KOPT-K1 (cell line): ENCODE results near the gene WSB2.
"Not testable (repeated sequence)": the region's sequence is repeated elsewhere in the genome, so short reads cannot be mapped to it uniquely, and the experiment has no call there.

Experiments
- H3K27ac ChIP-seq: fragments of 200-600 bp; sonication (generic); 2 replicates; pipeline ENCODE4 v1.5.1; 2016; ENCODE audit warnings: antibody characterized with exemption, mild to moderate bottlenecking, low read depth, low read length; ENCODE audit not compliant: poor library complexity, severe bottlenecking
- H3K36me3 ChIP-seq: fragments of 200-600 bp; sonication (generic); 2 replicates; pipeline ENCODE4 v1.5.1; 2017; ENCODE audit warnings: antibody characterized with exemption, mild to moderate bottlenecking, low read length, moderate library complexity; ENCODE audit not compliant: insufficient read depth
- H3K9me3 ChIP-seq: fragments of 200-600 bp; sonication (generic); 2 replicates; pipeline ENCODE4 v1.5.1; 2017; ENCODE audit warnings: antibody characterized with exemption, low read length, mild to moderate bottlenecking; ENCODE audit not compliant: insufficient read depth, poor library complexity, severe bottlenecking

WSB2 gene

DNA sequence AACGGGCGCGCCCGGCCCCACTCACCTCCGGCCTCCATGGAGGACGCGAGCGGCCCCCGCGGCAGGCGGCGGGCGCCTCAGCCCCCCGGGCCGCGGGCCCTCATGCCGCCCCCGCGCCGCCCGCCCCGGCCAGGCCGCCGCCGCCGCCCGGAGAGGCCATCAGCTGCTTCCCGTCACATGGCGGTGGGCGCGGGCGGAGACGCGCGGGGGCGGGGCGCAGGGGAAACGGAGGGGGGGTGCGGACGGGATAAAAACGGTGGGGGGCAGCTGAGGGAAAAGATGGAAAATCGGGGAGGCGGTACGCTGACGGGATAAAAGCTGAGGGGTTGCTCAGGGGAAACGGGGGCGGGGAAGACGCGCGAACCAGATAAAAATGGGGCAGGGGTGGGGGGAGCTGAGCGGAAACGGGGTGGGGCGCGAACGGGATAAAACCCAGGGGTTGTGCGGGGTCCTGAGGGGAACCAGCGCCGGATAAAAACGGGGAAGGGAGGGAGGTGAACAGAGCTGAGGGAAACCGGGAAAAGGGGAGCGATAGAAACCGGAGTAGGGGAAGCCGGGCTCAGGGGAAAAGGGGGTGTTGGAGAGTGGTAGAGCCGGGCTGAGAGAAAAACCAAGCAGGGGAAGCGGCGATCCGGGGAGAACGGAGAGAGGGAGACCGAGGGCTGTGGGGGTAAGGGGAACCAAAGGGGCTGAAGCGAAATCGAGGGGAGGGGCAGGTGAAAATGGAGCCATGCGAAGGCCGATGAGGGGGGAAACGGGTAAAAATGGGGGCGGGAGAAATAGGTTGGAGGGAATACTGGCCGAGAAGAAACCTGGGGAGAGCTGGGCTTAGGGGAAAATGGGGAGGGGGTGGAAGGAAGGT, at the start of gene WSB2:
TSS of gene WSB2 (minus strand) at position 169 of the 862 bp plus-strand sequence. CDS start at position 38, 131 bp downstream.
- Histone ChIP-seq H3K27ac (peak within 1 kb of the TSS; percentile 88), H3K9me3 (no peaks in the 10 kb centered on the region), H3K36me3 (no peaks in the 10 kb centered on the region)

GRCh38 chr12:118109088-118109487, 48.1 kb upstream of the WSB2 start:
- Histone ChIP-seq H3K36me3 (no peaks in the 10 kb centered on the region), H3K9me3 (no peaks in the 10 kb centered on the region), H3K27ac (no peak overlapping the region)

DNA sequence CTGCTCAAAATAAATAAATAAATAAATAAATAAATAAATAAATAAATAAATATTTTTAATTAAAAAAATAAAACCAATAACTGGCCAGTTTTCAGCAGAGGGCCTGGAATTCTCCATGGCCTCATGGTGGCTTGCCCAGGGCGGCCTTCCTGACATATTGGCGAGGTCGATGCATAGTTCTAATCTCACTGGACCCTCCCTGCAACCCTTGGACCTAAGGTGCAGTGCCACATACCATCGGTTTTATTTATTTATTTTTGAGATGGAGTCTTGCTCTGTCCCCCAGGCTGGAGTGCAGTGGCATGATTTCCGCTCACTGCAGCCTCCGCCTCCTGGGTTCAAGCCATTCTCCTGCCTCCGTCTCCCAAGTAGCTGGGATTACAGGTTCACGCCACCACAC, 46.7 kb upstream of the WSB2 start:
- H3K27ac ChIP-seq = no peak overlapping the region
- H3K9me3 ChIP-seq = no peaks in the 10 kb centered on the region

DNA sequence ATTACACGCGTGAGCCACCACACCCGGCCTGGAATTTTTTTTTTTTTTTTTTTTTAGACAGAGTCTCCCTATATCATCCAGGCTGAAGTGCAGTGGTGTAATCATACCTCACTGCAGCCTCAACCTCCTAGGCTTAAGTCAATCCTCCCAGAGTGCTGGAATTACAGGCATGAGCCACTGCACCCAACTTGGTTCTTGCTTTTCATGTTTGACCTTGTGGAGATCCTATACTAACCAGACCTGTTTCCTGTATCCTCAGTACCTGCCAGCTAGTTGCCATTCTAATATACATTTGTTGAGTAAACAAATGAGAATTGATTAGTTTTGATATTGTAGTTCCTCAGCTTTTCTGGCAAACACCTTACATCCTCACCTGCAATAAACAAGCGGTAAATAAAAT, 46.0 kb upstream of the WSB2 start:
- Histone ChIP-seq H3K9me3 (no peaks in the 10 kb centered on the region), H3K27ac (no peak overlapping the region), H3K36me3 (no peaks in the 10 kb centered on the region)

More for the DNA sequence above, 46.7 kb upstream of the WSB2 start:
- no peaks in the 10 kb centered on the region for H3K36me3 ChIP-seq

DNA sequence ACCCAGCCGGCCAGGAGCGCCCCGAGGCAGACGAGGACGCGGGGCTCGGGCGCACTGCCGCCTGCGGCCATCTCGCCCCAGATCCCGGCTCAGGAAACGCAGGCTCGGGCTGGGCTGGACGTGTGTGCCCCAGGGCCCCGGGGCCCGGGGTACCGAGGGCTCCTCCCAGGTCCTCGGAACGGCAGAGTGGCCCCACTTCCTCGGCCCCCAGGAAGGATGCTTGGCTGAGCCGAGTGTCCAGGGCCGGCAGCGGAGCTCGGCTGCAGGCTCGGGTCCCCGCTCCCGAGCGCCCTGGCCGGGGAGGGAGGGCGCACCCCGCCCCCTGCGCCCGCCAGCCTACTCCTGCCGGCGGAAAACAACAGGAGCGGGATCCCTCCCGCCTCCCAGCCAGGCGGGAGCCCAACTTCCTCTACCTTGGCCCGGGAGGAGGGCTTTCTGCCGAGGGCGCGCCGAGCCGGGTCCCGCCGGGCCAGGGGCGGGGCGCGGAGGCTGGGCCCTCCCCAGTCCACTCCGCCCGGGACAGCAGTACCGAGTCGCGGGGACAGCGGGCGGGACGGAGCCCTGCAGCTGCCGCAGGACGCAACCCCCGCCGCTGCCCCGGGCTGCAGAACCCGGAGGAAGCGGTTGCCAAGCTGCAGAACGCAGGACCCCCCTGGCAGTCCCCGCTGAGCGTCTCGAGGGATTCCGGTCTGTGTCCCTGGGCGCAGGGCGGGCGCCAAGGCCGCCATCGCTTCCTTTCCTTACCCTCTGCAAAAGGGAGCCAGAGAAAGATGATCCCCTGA, 42.8 kb upstream of the WSB2 start, which contains the start of gene VSIG10:
TSS of gene VSIG10 (minus strand) at position 411 of the 782 bp plus-strand sequence. CDS start at position 71, 340 bp downstream.
- Histone ChIP-seq H3K36me3 (no peaks in the 10 kb centered on the region), H3K9me3 (no peaks in the 10 kb centered on the region)

GRCh38 chr12:118103201-118103600, 42.2 kb upstream of the WSB2 start:
- H3K27ac ChIP-seq = no peak overlapping the region
- no peaks in the 10 kb centered on the region for H3K36me3 ChIP-seq
- no peaks in the 10 kb centered on the region for H3K9me3 ChIP-seq

More for the DNA sequence above, 42.8 kb upstream of the WSB2 start, which contains the start of gene VSIG10:
- H3K27ac ChIP-seq = no peak within 1 kb of the TSS

GRCh38 chr12:118102609-118103008, 41.6 kb upstream of the WSB2 start:
- Histone ChIP-seq H3K36me3 (no peaks in the 10 kb centered on the region), H3K27ac (no peak overlapping the region), H3K9me3 (no peaks in the 10 kb centered on the region)

DNA sequence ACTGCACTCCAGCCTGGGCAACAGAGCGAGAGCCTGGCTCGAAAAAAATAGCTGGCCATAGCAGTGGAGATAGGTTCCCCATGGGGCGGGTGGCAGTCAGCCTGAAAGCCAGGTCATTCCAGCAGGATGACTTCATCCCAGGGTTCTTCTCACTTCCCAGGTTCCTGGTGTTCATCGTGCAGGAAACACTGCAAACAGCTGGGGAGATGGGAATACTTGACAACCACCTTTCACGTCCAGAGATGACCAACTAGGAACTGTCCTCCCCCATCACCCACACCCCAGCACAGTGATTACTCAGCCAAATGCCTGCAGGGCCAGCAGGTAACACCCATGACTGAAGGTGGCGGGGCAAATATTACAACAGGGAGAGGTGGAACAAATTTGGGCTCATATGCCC, 41.1 kb upstream of the WSB2 start:
- no peaks in the 10 kb centered on the region for H3K36me3 ChIP-seq
- no peaks in the 10 kb centered on the region for H3K9me3 ChIP-seq
- H3K27ac ChIP-seq = no peak overlapping the region

GRCh38 chr12:118101051-118101450, 40.1 kb upstream of the WSB2 start:
- Histone ChIP-seq H3K36me3 (no peaks in the 10 kb centered on the region), H3K27ac (no peak overlapping the region)

GRCh38 chr12:118098911-118099671, 38.1 kb upstream of the WSB2 start:
- Histone ChIP-seq H3K9me3 (no peaks in the 10 kb centered on the region), H3K27ac (no peak overlapping the region), H3K36me3 (no peaks in the 10 kb centered on the region)

More at GRCh38 chr12:118101051-118101450, 40.1 kb upstream of the WSB2 start:
- no peaks in the 10 kb centered on the region for H3K9me3 ChIP-seq

GRCh38 chr12:118098401-118098800, 37.4 kb upstream of the WSB2 start:
- no peak overlapping the region for H3K27ac ChIP-seq
- no peaks in the 10 kb centered on the region for H3K36me3 ChIP-seq
- H3K9me3 ChIP-seq = no peaks in the 10 kb centered on the region

GRCh38 chr12:118094039-118094438, 33.1 kb upstream of the WSB2 start:
- no peak overlapping the region for H3K27ac ChIP-seq
- no peaks in the 10 kb centered on the region for H3K9me3 ChIP-seq
- no peaks in the 10 kb centered on the region for H3K36me3 ChIP-seq

GRCh38 chr12:118089782-118090181, 28.8 kb upstream of the WSB2 start:
- Histone ChIP-seq H3K27ac (no peak overlapping the region), H3K36me3 (no peaks in the 10 kb centered on the region), H3K9me3 (no peaks in the 10 kb centered on the region)

DNA sequence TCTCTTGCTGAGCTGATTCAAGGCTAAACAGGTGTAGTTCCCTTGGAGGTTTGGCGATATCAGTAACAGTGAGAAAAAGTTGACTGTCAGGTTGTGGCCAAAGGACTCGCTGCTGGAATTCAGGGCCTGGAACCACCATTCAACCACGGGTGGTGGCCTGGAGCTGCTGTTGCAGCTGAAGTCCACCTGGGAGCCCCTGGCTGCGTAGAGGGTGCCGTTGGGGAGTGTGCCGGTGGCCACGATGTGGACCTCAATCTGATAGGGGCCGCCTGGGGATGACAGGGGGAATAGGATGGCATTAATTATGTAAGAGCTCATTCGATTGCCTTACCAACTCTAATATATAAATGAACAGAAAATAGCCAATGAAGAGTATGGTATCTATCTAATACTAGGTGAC, 21.2 kb upstream of the WSB2 start:
- H3K27ac ChIP-seq = no peak overlapping the region
- H3K9me3 ChIP-seq = no peaks in the 10 kb centered on the region
- no peaks in the 10 kb centered on the region for H3K36me3 ChIP-seq

DNA sequence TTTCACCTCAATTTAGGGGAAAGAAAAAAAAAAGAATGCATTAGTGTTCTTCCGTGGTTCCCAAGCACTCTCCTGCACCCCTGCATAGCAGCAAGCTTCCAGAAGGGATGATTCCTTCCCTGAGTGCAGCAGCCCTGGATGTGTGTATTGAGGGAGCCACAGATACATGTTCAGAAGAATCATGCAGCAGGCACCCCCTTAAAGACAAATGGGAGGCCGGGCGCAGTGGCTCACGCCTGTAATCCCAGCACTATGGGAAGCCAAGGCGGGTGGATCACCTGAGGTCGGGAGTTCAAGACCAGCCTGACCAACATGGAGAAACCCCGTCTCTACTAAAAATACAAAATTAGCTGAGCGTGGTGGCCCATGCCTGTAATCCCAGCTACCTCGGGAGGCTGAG, 20.5 kb upstream of the WSB2 start:
- not testable (repeated sequence) for H3K9me3 ChIP-seq, H3K36me3 ChIP-seq, H3K27ac ChIP-seq
